ENCODE results near the gene DDRGK1.
"Not testable (repeated sequence)": the region's sequence is repeated elsewhere in the genome, so short reads cannot be mapped to it uniquely, and the experiment has no call there.

DDRGK1 gene

DNA sequence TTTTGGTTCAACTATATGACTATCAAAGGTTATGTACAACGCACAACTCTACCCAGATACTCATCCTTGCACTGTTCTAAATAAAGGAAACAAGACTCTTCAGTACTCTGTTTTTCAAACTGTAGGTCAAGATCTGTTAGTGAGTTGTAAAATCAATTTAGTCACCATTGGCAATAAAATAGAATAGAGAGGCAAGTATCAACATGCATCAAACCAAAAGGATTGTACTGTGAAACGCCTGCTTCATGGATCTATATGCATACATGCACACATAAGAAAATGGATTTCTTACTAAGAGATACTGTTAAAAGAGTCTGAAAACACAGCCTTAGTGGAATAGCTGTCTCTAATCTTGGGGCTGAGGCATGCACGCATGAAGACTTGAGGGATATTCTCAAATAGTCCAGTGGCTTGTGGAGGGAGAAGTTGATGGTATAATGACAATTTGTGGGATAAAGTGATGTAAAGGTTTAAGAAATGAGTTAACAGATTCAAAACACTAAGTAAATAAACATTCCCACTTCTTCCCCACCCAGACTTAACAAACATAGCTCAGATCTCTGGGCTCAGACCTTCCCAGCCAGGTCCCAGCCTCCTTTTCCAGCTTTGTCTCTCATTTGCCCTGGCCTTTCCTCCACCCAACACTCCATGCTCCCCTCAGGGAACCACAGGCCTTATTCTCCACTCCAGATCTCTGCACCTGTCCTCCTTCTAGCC, 20.4 kb downstream of the DDRGK1 start:
- DNase-seq (ENCODE audit: low read depth in 2 of 2), result no peak

DNA sequence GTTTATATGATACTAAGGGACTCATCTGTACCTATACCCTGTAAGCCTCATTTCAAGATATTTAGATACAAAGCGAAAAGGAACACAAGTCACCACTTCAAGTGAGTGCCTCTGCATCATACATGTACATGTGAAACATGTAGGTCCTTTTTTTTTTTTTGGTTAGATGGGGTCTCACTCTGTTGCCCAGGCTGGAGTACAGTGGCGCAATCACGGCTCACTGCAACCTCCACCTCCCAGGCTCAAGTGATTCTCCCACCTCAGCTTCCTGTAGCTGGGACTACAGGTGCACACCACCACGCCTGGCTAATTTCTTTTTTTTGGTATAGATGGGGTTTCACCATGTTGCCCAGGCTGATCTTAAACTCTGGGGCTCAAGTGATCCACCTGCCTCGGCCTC, 22.1 kb downstream of the DDRGK1 start:
- not testable (repeated sequence) for DNase-seq (ENCODE audit: low read depth in 2 of 2)

DNA sequence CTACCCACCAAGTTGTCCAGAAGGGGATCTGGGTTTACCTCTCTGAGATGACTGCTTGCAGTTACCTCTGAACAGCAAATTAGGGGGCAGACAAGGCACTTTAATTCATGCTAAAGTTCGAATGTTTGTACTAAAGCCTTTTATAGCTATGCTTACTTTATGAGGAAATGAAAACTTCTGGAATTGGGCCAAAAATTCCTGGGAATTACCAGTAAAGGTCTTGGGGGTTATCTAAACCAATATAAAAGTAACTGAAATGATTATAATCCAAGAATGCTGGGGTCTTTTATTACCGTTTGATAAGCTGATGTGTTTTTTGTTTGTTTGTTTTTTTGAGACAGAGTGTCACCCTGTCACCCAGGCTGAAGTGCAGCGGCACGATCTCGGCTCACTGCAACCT, 23.2 kb downstream of the DDRGK1 start:
- DNase-seq (ENCODE audit: low read depth in 2 of 2), result no peak

DNA sequence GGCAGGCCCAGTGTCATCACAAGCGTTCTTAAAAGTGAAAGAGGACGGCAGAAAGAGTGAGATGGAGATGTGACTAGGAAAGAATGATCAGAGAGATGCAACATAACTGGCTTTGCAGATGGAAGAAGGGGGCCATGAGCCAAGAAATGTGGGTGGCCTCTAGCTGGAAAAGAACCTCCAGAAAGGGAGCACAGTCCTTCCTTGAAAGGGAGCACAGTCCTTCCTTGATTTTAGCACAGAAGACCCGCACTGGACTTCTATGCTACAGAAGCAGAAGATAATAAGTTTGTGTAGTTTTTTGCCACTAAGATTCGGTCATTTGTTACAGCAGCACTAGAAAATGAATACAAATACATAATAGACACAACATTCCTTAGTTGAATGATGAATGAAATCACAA, 24.2 kb downstream of the DDRGK1 start:
- no peak for DNase-seq (ENCODE audit: low read depth in 2 of 2)

DNA sequence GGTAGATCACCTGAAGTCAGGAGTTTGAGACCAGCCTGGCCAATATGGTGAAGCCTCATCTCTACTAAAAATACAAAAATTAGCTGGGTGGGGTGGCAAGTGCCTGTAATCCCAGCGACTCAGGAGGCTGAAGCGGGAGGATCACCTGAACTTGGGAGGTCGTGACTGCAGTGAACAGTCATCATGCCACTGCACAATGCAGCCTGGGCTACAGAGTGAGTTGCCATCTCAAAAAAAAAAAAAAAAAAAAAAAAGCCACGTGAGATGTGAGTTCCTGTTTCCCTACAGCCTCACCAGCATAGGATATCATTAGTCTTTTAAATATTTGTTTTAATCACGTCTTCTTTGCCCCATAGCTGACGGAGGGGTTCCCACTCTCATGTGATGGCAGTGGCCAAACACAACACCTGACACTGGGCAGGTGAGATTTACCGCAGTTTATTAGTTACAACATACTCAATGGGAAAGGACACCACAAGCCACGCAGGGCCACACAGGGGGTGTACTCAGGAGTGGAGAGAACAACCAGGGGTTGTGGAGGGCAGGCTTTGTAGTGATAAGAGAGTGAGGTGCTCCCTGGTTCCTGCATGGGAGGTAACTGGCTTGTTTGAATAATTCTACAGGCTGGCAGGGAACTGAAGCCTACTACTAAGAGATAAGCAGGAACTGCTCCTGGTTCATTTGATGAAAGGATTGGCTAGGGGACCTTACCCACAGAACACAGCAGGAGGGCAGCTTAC, 26.6 kb downstream of the DDRGK1 start:
- DNase-seq (ENCODE audit: low read depth in 2 of 2), result no peak

DNA sequence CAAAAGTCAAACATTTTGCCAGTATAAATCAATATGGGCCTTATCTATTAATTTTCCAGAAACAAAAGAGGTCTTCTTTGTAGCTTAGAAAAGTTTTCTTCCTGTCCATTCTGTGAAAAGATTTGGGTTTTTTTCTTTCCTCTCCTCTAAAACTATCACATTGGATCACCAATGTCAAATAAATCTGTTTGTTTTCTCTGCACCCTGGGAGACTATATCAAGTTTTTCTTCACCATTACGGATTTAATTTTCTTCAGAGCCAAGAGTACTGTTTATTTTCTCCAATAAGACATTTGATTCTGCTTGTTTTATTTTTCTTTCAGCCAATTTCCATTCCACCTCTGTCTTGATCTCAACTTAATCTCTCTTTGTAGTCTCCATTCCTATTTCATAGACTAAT, 29.2 kb downstream of the DDRGK1 start:
- DNase-seq (ENCODE audit: low read depth in 2 of 2), result no peak

DNA sequence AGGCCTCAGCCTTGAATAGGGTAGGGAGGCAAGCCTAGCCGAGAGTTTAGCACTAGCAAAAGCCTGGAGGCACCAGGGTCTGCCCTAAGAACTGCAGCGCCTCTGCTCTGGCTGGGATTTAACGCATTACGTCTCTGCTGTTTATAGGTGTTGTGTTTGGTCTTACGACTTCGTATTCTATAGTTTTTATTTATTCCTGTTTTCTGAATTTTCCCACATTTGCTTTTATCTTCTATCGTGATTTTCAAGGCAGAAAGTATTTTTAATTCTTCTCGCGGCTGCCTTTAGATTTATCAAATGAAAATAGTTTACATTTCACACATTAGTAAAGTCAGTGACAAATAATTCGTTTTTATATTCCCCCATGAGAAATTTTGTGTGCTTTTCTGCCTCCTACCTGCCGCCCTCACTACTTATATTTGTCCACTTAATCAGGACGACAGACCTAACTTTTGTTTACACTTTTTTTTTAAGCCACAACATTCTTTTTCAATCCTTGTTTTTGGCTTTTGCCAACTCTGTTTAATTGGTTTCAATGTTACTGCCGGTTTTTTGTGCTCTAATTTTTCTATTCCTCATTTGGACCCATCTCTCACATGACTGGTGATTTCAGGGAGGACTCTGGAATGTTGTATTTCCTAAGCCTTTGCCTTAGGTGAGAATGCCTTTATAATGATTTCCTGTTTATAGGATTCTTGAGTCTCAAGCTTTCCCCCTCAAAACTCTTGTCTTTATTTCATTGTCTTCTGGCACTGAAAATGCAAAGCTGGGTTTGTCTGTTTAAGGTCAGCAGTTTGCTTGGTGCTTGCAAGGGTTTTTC, 29.8 kb downstream of the DDRGK1 start:
- DNase-seq (ENCODE audit: low read depth in 2 of 2), result no peak

DNA sequence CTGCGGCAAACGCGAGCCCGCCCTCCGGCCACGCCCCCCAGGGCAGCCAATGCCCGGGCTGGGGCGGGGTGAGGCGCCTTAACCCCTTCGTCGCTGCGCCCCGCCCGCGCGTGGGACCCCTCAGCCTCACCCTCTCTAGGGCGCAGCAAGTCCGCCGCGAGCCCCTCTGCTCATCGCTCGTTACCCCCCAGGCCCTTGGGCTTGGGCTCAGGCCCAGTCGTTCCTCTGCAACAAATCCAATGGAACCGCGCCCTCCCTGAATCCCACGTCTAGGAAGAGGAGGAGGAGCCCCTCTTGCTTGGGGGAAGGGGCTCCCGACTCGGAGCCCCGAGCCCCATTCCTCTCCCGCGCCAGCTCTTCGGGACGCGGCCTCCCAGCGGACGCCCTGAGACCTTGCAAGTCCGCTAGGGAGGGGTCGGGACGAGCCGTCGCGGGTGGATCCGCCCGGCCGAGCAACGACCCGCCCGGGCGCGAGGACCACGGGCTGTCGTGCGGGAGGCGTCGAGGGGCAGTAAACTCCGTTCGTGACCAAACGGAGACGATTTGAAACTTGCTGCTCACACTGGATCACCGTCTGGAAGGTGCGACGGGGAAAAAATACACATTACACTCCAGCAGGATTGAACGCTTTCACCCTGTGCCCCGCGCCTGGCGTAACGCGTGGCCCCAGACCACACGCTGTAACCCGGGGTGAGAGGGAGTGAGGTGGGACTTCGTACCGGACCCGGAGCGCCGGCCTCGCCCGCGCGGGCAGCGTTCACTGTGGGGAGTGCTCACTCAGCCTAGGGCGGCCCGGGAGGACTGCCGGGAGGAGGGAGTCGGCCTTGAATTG, 30.7 kb downstream of the DDRGK1 start:
- DNase-seq (ENCODE audit: low read depth in 2 of 2), result peak; percentile 49 to 56

DNA sequence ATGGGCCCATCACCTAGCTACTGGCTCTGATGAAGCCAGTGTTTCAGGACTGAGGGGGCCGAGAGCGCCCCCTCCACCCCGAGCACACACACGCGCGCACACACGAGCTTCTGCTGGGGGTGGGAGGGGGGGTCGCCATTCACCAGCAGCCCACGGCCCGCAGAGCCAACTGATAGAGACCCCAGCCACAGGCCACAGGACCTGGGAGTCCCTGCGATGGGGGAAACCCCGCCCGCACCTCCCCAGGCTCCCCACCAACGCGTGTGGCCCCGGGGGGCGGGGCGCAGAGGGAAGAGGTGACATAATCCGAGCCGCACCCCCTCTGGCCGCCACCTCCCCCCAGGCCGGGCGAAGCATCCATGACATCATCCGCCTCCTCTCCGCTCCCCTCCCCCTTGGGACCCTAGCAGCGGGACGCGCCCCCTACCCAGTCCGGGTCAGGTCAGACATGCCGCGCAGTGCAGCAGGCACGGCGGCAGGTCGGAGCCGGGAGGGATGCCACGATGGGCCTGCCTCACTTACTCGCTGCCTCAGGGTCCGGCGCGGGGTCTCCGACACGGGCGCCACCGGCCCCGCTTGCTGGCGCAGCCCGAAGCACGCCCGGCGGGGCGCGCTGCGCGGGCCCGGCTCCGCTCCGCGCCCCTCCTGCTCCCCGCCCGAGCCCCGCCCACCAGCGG, 31.4 kb downstream of the DDRGK1 start, which contains the start of gene LZTS3:
Gene LZTS3, minus strand, starts transcription at position 617 of the 677 bp plus-strand sequence. CDS start 6,386 bp downstream, outside the sequence.
- DNase-seq (ENCODE audit: low read depth in 2 of 2), result no peak

DNA sequence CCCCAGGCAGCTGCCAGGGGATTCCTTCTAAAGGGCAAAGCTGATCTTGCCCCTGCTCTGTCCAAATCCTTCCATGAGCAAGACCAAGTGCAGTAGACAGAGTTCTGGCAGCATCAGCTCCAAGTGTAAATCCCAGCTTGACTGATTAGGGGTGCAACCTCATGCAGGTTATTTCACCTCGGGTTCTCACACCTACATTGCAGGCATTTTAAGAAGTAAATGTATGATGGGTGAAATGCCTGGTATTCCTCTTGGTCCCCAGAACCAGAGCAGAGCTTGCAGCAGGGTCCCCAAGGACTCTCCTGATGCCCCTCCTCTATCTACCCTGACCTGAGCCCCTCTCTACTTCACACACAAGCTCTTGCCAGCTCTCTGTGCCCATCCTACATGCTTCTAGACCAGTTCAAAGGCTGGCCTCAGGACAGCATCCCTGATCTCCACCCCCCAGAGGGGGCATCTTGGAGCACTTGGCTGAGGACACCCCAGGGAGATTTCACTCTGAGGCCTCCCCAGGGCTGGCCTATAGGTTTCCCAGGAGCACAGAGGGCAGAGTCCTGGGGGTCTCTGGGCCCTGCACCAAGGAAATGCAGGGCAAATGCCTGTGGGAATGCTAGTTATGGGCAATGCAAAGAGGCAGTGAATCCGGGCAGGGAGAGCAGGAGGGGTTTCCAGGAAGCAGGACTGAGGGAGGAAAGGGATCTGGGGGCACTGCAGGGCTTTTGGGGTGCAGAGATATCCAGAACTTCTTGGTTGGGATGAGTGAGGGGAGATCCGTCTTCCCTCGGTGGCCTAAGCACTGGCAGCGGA, 32.2 kb downstream of the DDRGK1 start:
- no peak for DNase-seq (ENCODE audit: low read depth in 2 of 2)

DNA sequence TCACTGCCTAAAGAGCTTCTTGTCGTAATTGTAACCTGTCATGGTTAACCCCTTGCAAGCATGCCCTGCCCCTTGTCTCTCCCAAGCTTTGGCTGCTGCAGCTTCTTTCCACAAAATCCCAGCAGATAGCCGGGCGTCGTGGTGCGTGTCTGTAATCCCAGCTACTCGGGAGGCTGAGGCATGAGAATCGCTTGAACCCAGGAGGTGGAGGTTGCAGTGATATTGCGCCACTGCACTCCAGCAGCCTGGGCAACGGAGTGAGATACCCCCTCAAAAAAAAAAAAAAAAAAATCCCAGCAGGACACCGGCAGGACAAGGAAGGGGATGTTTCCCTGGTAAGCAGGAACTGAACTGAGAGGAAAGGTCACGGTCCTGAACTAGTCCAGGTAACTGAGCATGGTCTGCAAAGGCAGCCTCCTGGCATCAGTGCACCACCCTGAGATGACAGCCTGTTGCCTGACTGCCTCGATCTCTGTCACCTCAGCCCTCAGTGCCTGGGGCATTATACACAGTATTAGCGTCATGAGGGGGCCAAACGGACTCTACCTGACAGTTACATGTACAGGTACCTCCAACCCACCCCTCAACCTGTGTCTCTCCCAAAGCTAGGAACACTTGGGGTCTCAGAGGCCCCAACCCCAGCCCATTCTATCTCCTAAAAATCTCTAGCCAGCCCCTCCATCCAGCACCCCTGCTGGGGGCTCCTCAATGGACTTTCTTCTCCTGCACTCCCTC, 32.9 kb downstream of the DDRGK1 start:
- no peak for DNase-seq (ENCODE audit: low read depth in 2 of 2)

DNA sequence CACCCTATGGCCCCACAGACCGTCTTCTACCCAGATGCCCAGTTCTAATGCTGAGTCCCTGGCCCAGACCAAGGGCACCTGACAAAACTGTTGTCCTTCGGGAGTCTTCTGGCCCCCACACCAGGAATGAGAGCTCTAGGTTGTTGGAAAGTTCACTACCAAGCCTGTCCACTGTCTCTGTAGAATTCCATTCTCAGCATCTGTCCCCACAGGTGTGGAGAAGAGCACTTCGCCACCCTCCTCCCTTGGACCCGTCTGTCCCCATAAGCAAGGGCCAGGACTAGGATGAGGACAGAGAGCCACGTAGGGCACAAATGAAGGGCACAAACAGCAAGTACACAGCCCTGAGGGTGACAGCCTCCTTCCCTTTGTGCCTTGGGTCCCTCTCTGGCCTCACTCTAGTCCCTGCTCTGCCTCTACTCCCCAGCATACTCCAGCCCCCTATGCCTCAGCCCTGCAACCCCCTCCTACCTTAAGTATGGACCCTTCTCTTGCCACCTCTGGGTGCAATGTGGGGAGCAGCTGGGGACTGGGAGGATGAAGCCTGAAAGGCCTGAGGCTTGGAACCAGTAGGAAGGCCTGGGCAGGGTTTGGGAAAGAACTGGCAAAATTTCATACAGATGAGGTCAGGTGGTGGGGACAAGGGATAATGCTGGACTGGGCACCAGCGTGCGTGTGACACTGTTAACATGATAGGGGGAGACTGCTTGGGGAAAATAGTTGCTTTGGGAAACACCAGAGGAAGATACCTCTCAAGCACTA, 35.5 kb downstream of the DDRGK1 start:
- no peak for DNase-seq (ENCODE audit: low read depth in 2 of 2)

DNA sequence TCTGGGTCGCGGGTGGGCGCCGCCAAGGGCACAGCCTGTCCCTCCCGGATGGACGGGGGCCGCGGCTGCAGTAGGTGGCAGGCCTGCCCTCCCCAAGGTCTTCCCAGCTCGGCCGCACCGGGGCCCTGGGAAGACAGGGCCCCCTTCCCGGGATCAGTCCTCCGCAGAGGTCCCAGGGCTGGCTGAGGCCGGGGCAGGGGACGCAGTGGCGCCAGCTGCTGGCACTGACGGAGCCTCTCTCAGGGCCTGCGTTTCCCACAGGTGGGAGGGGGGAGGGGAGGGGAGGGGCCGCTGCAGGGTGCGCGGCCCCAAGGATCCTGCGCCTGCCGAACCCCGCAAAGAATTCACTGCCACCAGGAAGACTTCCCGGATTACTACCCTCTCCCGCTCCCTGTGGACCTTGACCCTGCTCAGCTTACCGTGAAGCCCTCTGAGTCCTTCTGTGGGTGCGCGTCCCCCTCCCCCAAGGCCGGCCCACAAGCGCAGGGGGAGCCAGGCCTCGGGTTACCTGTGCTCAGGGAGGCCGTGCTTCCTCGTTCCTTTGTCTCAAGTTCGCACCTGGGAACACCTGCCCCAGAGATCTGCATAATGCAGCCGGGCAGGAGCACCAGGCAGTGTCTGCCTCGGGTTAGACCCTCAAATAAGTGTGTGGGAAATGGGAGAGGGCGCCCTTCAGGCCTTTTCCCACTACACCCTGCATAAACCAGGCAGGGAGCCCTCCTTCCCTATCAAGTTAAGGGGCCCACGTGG, 36.2 kb downstream of the DDRGK1 start:
- no peak for DNase-seq (ENCODE audit: low read depth in 2 of 2)

DNA sequence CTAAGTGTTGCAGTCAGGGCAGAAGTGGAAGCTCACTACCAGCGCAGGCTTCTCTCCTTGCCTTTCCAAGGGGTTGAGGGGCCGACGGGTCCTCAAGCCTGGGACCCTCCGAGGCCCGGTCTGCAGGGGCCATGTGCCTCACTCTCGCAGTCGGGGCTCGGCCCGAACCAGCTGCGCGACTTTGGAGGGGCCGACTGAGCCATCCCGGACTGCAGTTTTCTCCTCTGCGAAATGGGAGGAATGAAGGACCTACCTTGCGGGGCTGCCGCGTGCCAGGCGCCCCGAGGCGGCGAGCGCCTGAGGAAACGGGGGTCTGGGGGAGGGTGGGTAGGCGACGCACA, 36.8 kb downstream of the DDRGK1 start:
- DNase-seq (ENCODE audit: low read depth in 2 of 2), result no peak

DNA sequence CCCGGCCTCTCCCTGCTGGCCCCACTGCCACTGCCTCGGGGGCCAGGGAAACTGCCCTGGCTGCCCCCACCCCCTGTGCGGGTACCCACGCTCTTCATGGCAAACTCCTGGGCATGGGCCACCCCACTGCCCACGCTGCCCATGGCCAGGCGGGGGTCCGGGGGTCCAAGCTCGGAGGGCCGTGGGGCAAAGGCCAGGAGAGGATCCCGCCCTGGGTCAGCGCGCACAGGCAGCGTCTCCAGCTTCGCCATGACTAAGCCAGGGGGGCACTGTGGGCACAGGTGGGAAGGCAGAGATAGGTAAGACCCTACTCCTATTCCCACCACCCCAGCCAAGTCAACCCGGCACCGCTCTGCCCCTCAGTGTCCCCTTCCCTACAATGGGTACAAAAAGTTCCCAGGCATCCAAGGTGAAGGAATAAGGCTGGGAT, 37.6 kb downstream of the DDRGK1 start:
- DNase-seq (ENCODE audit: low read depth in 2 of 2), result no peak

DNA sequence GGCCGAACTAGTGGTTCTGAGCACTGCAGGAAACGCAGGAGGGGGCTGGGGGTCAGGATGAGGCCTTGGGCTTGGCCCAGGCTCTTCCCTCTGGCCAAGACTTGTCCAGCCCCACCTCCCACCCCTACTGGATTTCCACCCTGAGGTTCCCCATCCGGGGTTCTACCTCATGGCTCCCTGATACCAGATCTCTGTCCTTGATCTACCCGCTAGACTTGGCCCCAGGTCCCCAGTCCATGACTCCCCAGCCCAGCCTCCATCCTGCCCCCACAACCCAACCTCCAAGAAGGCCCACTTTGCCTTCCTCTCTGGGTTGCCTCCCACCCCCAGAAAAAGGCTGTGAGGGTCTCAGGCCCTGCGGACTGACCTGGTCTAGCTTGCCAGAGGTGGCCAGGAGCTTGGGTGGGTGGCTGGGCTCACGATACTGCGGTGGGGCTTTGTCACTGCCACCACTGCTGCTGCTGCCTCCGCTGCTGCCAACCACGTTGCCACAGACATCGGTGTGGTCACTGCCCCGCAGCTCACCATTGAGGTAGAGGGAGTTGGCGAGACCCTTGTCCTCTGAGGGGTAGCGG, 38.1 kb downstream of the DDRGK1 start:
- DNase-seq (ENCODE audit: low read depth in 2 of 2), result no peak

DNA sequence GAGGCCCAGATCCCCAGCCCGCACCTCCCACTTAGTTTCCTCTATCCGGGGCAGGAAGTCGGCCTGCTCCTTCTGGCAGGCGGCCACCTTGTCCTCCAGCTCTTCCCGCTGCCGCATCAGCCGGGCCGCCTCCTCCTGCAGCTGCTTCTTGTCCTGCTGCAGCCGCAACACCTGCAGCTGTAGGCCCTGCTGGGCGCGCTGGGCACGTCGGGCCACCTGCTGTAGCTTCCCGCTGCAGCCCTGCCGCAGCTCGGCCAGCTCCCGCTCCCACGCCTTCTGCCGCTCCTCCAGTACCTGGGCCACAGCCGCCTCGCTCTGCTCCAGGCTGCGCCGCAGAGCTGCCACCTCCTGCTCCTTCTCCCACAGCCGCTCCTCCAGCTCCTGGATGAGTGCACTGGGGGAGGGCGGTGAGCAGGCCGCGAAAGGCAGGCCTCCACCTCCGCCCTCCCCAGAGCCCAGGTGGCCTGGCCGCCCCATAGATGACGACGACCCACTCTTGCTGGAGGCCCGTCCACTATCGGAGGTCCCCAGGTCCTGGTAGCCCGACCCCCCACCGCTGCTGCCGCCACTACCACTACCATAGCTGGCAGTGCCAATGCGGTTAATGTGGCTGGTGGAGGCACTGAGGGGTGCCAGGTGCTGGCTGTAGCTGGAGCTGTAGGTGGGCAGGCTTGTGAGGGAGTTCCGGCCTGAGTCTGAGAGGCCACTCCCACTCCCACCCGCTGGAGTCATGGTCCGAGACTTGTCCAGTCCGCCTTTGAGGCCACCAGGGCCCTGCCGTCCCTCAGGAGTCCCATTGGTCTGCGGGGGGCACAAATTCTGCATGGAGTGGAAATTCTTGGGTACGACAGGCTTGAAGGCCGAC, 38.8 kb downstream of the DDRGK1 start:
- no peak for DNase-seq (ENCODE audit: low read depth in 2 of 2)

Measured in fibroblast of skin of left quadriceps (primary cell).